ENCODE measurements around the gene RLN1.
"Not testable (repeated sequence)": the region's sequence is repeated elsewhere in the genome, so short reads cannot be mapped to it uniquely, and the experiment has no call there.

The RLN1 gene

GRCh38 chr9:5321601-5322000 is 18.1 kb downstream of the RLN1 start:
- DNase-seq: not testable (repeated sequence)

GRCh38 chr9:5321058-5321457 is 18.6 kb downstream of the RLN1 start:
- DNase-seq: no peak

- not testable (repeated sequence) for DNase-seq
Measured at GRCh38 chr9:5316406-5316805, 23.3 kb downstream of the RLN1 start.

- DNase-seq: no peak
Measured at GRCh38 chr9:5315187-5315923, 24.3 kb downstream of the RLN1 start.

- no peak for DNase-seq
Measured at GRCh38 chr9:5310851-5311250, 28.8 kb downstream of the RLN1 start.

- DNase-seq: no peak
Measured at GRCh38 chr9:5305741-5306140, 33.9 kb downstream of the RLN1 start.

- not testable (repeated sequence) for DNase-seq
Measured at GRCh38 chr9:5303840-5304795, 35.6 kb downstream of the RLN1 start, which contains the start of gene RLN2. RLN2 (minus strand) TSS chr9:5304716; CDS start chr9:5304580, 136 bp downstream.

- DNase-seq: no peak
Measured at GRCh38 chr9:5301544-5301943, 38.1 kb downstream of the RLN1 start.

GRCh38 chr9:5292141-5292540 is 47.5 kb downstream of the RLN1 start:
- DNase-seq: no peak

- DNase-seq: no peak
Measured at GRCh38 chr9:5288591-5288990, 51.1 kb downstream of the RLN1 start.

GRCh38 chr9:5286262-5286661 is 53.4 kb downstream of the RLN1 start:
- DNase-seq: no peak
